Measurements from ENCODE around the gene BBS1.

Gene BBS1

DNA sequence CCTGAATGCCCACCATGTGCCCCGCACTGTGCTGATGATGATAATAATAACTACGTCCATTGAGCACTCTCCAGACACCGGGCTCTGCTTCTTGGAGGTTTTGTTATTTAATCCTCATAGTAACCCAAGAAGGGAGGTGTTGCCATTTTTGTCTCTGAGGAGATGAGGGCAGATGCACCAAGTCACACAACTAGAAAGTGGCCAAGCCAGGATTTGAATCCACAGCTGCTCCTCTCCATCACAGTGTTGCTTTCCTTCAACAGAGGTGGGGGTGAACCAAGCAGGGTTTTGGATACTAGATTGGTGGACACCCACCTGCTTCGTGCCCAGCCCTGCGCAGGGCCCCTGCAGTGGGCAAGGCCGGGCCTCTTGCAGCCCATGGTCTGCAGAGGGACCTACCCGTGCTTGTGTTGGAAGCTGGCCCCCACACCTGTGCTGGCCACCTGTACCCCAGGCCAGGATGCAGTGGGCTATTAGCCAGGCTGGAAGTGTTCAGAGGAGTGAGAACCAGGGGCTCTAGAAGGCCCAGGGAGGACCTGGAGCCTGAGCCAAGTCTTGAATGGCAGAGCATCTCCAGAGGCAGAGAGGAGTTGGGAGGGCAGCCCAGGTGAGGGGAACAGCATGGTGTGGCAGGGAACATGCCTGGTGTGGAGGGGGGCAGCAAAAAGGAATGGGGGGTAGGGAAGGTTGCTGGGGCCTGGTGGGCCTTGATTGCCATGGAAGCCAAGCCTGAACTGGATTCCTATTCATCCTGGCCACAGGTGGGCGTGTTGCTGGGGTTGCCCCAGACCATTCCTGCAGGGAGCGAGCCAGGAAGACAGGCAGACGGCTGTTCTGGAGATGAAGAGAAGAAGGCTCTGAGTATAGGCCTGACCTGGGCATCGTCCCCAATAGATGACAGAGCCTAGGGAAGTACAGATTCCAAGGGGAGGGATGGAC lies 32.9 kb upstream of the BBS1 start:
- DNase-seq = no peak

DNA sequence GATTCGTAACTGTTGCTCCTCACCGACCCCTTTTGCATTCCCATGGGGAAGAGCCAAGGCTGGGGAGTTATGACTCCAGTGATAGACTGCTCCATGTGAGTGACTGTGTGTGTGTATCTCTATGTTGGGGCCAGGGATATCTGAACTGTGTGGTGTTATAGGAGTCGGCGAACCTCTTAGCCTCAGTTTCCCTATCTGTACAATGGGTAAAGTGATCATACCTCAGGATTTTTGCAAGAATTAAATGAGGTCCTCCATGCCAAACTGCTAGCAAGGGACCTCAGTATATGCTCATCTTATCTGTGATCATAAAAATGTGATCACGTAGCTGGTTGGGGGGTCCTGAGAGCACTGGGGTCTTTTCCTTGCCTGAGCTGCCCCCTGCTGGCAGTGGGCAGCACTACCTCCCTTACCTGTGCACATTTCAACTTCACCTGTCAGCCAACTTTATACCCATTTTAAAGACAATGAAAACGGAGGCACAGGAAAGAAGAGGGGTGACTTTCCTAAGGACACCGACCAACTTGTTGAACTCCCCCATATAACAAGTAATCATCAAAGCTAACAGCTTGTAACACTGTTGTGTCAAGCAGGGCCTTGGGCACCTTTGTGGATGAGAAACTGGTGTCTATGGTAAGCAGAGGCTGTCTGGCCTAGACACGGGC lies 31.6 kb upstream of the BBS1 start:
- DNase-seq = peak; percentile 62

DNA sequence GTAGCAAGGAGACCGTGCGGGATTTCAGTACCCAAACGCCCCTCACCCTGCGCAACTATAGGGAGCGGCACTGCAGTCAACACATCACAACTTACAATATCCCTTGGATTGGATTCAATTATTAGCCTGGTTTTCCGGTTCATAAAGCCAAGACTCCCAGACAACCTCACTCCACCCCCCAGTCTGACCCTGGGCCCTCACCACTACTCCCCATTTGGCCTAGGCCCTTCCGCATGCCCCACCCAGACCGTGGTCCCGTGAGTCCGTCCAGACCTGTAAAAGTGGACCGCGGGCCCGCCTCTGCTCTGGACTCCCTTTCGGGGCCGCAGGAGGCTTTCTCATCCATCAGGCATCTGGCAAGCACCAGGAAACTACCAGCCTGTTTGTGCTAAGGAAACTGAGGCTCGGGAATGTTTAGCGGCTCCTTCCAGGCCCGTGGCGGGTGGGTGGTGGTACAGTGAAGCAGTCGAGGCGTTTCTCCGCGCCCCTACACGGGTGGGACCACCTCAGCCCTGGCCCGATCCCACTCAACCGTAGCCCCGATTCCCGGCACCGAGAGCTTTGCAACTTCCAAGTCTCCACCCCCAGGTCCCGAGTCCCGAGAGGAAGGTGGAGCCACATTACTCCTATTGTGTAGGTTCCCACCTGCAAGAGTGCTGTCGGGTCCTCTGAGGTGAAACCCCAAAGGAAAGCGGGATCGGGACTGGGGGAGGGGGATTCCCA lies 30.9 kb upstream of the BBS1 start:
- DNase-seq = no peak

DNA sequence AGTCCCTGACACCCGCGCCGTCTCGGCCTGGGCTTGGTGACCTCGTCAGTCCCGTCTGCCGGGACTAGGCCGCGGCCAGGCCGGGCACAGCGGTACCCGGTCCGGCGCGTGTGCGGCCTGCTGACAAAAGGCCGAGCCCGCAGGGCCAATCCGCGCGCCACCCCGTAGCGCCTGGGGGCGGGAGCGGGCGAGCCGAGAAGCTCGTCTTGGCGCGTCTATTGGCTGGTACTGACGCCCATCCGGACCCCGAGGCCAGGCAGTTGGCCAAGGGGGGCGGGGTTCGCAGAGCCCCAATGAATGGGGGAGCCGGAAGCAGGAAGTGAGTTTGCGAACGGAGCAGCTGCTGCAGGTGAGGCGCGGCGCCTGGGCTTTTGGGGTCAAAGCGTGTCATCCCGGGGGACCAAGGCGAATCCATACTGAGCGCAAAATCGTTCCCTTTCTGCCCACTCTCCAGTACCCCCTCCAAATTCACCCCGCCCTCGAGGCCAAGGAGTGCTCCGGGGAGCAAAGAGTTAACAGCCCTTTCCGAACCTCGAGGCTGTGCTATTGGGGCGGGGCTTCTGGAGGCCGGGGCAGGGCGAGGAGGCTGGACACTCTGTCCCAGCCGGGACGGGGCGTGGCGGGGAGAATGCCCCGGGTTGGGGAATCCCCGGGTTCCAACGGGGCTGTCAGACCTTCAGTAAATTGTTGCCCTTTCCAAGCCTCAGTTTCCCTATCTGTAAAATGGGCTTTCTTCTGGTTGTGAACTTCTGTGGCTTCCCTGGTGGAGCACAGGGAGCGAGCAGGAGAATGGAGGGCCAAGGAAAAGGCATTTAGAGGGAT lies 30.1 kb upstream of the BBS1 start, which contains the start of gene DPP3:
Gene DPP3 (plus strand): TSS at position 318 of the 822 bp plus-strand sequence. CDS start 1,767 bp downstream, outside the sequence.
- peak; percentile 98 for DNase-seq

DNA sequence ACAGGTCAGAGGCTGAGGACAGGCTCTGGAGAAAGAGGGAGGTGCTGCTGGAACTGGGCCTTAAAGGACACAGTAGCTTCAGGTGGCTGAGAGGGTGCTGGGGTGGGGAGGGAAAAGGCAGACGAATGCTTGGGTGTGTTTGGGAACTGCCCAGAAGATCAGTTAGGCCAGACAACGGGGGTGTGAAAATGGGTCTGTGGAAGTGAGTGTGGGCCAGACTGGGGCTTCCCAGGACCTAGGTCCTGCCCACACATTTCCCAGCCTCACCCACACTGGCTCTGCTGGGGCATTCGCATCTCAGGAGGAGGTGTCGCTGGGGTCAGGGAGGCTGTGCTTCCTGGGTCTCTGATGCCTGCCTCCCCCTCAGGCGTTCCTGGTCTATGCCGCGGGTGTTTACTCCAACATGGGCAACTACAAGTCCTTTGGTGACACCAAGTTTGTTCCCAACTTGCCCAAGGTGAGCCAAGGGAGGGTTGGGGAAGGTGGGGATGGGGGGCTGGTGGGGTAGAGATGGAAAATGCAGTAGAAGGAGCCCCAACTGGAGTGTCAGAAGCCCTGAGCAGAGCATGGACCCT lies 25.5 kb upstream of the BBS1 start:
- no peak for DNase-seq

DNA sequence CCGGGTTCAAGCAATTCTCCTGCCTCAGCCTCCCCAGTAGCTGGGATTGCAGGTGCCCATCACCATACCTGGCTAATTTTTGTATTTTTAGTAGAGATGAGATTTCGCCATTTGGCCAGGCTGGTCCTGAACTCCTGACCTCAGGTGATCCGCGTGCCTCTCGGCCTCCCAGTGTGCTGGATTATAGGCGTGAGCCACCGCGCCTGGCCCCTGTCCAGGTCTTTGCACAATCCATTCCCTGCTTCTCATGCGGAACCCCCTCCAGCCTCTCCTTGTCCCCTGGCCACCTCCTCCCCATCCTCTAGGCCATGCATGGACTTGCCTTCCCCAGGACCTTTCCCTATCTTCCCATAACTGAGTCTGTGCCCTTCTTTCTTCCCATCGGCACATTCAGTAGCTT lies 21.5 kb upstream of the BBS1 start:
- DNase-seq = no peak

DNA sequence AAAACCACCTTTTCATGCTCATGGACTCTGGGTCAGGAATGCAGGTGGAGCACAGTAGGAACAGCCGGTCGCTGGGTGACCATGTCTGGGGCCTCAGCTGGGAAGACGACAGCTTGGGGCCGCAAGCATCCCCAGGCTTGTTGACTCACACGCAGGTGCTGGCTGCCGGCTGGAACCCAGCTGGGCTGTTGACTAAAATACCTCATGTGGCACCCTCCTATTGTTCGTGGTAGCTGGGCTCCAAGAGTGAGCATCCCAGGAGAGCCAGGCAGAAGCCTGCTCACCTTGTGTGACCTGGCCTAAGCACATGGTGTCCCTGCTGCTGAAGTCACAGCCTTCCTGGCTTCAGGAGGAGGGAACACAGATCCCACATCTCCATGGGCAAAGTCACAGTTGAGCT lies 20.8 kb upstream of the BBS1 start:
- no peak for DNase-seq

DNA sequence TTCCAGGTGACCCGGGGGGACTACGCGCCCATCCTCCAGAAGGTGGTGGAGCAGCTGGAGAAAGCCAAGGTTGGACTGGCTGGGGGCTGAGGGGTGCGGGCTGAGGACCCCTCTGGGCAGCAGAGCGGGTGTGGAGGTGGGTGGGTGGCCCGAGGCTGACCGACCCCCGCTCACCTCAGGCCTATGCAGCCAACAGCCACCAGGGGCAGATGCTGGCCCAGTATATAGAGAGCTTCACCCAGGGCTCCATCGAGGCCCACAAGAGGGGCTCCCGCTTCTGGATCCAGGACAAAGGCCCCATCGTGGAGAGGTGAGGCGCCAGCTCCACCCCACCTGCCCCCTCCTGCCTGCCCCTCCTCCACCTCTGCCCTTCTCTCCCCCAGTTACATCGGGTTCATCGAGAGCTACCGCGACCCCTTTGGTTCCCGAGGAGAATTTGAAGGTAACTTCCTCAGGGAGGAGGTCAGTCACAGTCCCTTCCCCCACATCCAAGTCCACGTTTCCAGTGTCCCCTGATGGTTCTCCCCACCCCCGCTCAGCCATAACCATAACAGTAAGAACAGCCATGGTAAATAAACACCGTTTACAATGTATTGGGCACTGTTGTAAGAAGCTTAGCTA lies 19.0 kb upstream of the BBS1 start:
- DNase-seq = no peak

DNA sequence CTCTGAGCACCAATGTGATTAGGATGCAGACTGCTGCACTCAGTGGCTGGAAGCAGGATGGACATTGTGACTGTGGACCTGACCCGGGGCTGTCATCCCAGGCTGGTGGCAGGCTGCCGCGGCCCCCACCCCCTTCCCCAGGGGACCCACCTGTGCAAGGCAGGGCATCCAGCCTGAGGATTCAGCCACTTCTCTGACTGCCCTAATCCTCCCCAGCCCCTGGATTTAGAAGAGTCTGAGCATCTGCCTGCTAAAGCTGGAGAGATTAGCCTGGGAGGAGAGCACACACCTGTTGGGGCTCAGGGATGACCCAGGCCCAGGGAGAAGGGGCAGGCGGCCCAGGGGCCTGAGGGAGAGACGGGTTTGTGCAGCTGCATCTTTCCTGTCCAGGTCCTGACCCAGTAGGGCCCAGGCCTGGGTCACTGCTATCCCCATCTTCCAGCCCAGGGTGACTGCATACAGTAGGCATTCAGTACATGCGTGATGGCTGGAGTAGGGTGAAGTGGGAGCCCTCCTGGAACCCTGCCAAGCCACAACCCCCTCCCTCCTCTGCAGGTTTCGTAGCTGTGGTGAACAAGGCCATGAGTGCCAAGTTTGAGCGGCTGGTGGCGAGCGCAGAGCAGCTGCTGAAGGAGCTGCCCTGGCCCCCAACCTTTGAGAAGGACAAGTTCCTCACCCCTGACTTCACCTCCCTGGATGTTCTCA lies 18.1 kb upstream of the BBS1 start:
- DNase-seq = no peak

DNA sequence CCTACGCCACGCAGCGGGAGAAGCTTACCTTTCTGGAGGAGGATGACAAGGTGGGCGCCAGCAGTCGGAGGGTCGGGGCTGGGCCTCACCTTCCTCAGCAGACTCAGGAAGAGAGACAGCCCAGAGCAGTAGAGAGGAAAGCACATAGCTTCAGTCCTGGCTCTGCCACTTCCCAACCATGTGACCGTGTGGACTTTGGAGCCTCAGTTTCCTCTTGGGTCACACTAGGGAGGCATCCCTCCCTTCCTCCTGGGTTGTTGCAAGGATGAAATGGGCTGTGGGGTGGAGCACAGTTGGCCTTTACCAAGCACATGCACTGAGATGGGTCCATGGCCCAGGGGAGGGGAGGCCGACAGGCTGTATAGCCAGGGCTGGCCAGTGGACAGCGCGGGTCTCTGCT lies 17.3 kb upstream of the BBS1 start:
- no peak for DNase-seq

DNA sequence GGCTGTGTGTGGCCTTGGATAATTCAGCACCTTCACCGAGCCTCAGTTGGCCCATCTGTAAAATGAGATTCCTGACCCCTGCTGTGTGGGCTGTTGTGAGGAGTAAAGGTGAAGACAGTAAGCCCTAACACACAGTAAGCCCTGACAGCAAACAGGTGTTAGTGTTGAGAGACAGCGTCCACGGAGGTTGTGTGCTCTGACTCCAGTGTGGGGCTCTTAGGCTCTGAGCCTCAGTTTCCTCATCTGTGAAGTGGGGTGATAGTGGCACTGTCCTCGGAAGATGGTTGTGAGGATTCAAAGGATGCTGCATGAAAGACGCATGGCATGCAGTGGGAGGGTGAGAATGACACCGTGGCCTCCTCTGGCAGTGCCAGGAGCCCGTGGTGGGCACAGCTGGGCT lies 16.0 kb upstream of the BBS1 start:
- DNase-seq = no peak

DNA sequence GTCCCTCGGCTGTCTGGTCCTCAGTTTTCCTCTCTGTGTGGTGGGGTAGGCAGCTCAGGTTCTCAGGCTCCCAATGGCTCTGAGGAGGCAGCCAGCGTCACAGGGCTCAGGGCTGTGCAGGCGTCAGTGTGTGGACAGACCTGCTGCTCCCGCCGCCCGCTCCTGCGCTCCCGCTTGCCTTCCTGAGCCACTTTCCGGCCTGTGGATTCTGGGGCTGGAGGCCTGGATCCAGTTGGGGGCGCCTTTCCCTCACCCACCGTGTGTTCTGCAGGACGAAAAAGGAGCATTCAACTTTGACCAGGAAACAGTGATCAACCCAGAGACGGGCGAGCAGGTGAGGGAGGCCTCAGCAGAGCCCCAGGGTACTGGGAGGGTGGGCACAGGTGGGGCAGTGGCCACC lies 15.5 kb upstream of the BBS1 start:
- no peak for DNase-seq

DNA sequence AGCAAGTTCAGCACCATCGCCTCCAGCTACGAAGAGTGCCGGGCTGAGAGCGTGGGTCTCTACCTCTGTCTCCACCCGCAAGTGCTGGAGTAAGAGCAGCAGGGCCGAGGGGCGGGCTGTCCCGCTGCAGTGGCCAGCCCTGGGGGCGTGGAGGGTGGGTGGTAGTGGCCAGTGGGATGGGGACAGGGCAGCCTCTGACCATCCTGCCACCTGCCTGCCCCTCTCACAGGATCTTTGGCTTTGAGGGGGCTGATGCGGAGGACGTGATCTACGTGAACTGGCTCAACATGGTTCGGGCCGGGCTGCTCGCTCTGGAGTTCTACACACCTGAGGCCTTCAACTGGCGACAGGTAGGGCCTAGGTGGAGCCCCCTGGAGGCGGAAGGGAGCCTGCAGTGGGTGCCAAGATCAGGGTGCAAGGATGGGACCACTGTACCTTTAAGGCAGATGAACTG lies 15.0 kb upstream of the BBS1 start:
- no peak for DNase-seq

DNA sequence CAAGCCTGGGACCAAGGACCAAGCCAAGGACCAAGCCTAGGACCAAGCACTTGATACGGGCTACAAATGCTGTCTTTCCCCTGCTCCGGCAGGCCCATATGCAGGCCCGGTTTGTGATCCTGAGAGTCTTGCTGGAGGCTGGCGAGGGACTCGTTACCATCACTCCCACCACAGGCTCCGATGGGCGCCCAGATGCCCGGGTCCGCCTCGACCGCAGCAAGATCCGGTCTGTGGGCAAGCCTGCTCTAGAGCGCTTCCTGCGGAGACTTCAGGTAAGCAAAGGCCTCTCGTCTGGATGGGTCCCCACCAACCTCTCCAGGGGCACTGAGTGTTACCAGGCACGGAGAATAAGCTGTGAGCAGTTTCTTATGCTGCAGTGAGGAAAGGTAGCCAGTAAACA lies 13.2 kb upstream of the BBS1 start:
- DNase-seq = no peak

DNA sequence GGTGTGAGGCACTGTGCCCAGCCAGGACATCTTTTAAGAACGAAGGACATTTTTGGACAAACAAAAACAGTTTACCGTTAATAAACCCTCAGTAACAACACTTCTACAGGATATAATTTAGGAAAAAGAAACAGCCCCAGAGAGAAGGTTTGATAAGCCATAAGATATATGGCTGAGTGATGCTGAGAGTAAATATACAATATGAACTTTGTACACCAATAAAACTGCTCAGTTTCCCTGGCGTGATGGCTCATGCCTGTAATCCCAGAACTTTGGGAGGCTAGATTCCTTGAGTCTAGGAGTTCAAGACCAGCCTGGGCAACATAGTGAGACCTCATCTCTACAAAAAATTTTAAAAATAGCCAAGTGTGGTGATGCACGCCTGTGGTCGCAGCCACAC lies 11.9 kb upstream of the BBS1 start:
- DNase-seq = no peak

DNA sequence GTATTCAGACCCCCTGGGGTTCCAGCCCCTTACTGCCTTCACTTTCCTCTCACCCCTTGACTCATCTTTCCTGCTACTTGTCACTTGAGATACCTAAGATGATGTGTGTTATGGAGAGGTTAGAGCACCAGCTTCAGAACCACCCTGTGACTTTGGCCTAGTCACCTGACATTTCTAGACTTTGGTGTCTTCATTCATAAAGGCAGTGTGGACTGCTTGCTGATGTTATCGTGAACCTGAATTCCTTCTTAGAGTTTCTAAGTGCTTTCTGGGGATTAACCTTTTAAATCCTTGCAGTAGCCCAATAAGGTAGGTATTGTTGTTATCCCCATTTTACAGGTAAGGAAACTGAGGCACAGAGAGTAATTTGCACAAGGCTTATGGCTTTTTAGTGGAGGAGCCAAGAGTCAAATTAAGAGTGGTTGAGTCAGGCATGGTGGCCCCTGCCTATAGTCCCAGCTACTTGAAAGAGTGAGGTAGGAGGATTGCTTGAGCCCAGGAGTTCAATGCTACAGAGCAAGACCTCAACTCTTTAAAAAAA lies 5.1 kb upstream of the BBS1 start:
- no peak for DNase-seq

DNA sequence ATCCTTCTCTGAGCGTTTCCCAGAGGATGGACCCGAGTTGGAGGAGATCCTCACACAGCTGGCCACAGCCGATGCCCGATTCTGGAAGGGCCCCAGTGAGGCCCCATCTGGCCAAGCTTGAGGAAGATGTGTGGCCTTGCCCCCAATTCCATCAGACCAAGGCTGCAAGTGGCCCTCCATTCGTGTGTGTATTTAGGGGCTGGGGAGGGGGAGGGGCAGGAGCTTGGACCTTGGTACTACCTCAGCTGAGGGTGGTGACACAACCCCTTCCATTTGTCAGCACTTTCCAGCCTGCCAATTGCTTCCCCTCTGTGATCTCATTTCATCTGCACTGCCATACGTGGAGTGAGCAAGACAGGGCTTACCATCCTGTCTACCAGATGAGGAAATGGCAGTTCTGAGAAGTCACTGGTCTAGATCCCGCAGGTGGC lies 1.3 kb upstream of the BBS1 start:
- no peak for DNase-seq

DNA sequence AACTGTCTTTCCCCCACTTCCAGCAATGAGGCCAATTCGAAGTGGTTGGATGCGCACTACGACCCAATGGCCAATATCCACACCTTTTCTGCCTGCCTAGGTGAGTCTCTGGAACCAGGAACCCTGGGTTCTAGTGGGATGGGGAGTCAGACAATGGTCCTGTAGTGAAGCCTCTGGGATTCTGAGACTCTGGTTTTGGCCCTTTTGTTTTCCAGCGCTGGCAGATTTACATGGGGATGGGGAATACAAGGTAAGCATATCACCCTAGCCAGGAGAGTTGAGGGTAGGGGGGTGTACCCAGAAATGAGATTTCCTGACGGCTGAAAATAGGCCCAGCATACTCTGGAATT lies 530 bp downstream of the BBS1 start:
- DNase-seq = no peak

DNA sequence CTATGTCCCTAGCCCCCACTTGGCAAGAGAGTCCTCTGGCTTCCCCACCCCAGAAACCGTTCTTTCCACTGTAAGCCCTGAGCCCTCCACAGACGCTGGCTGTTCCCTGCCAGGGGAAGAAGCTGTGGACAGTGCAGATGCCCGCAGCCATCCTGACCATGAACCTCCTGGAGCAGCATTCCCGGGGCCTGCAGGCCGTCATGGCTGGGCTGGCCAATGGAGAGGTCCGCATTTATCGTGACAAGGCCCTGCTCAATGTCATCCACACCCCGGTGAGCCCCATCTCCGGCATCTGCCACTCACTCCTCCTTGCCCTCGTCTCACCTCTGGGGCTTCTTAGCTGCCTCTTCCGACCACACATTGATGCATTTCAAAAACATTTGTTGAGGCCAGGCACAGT lies 13.2 kb downstream of the BBS1 start:
- no peak for DNase-seq

DNA sequence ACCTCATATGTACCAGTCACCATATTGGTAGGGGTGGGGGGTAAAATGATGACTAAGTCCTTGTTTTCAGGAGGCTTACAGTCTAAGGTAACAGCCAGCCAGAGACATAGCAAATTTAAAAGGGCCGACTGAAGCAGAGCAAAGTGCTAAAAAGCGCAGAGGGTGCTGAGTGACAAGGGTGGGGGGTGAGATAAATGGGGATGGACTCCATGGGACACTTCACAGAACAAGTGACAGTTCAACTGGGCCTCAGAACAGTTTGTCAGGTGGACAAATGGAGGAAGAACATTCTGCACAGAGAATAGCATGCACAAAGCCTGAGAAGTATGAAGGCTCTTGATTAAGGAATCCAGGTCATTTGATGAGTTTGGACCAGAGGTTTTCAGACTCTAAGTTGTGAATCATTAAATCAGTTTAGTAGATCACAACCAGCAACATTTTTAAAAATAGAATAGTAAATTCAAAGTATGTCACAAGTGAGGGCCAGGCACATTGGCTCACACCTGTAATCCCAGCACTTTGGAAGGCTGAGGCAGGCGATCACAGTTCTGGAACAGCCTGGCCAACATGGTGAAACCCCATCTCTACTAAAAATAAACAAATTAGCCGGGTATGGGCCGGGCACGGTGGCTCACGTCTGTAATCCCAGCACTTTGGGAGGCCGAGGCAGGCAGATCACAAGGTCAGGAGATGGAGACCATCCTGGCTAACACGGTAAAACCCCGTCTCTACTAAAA lies 14.0 kb downstream of the BBS1 start:
- no peak for DNase-seq
